Measurements from ENCODE around the gene C1orf141.

The C1orf141 gene

DNA sequence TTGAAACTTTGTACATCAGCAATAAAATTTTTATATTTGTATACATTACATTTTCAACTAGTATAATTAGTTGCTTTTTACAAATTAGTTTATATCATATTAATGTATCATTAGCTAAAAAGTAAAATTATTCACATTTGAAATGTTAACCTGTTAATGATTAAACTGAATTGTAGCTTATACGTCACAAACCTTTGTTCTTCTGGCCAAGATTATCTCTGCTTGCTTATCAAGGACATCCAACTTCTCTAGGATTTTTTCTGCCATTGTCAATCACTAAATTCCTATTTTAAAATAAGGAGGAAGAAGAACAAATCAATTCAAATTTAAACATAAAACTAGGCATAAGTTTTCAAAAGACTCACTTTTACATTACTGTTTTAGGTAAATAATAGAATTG is 7.8 kb downstream of the C1orf141 start:
- no peak for TF ChIP-seq CTCF (IDR thresholded peaks at IDR 0.05; ENCODE audit: low read depth, low read length)
- H3K4me3 ChIP-seq (ENCODE audit: low read depth, low read length): no peak overlapping the region

GRCh38 chr1:67126111-67126746 is 8.5 kb downstream of the C1orf141 start:
- no peak overlapping the region for H3K4me3 ChIP-seq (ENCODE audit: low read depth, low read length)
- no peak for TF ChIP-seq CTCF (IDR thresholded peaks at IDR 0.05; ENCODE audit: low read depth, low read length)

- TF ChIP-seq CTCF (IDR thresholded peaks at IDR 0.05; ENCODE audit: low read depth, low read length): no peak
- H3K4me3 ChIP-seq (ENCODE audit: low read depth, low read length): no peak overlapping the region
Measured at GRCh38 chr1:67124455-67124854, 10.3 kb downstream of the C1orf141 start.

DNA sequence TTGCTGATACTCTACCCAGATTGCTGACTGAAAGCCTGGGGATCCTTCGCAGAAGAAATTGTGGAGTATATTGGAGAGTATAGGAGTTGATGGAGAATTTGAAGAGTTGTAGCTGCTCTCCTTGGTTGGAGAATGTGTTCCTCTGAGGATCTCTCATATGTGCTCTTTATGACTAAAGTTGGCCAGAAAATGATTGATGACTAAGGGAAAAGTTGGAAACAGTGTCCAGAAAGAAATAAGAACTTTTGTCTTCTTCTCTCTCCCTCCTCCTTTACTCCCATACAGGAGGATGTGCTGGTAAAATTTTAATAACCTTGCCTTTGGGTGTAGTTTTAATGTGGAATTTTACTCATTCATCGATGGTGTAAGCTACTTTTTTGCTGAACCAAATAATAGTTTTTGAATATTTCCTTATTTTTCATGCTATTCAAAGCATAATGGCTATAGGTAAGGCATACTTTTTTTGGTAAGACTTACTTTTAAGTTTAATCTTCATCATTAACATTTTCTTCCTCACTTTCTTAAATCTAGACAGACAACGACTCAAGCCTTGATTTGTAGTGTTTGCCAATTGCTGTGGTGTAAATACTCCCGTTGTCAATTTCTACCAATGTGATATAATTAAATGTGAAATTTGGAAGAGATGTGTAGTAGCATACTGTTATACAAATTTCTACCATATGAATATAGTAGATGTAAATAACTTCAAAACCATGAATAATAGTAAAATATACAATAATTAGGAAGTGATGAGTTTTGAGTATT is 13.7 kb downstream of the C1orf141 start:
- TF ChIP-seq CTCF (IDR thresholded peaks at IDR 0.05; ENCODE audit: low read depth, low read length): no peak
- H3K4me3 ChIP-seq (ENCODE audit: low read depth, low read length): no peak overlapping the region

- H3K4me3 ChIP-seq (ENCODE audit: low read depth, low read length): no peak overlapping the region
- TF ChIP-seq CTCF (IDR thresholded peaks at IDR 0.05; ENCODE audit: low read depth, low read length): no peak
Measured at GRCh38 chr1:67118646-67119045, 16.1 kb downstream of the C1orf141 start.

DNA sequence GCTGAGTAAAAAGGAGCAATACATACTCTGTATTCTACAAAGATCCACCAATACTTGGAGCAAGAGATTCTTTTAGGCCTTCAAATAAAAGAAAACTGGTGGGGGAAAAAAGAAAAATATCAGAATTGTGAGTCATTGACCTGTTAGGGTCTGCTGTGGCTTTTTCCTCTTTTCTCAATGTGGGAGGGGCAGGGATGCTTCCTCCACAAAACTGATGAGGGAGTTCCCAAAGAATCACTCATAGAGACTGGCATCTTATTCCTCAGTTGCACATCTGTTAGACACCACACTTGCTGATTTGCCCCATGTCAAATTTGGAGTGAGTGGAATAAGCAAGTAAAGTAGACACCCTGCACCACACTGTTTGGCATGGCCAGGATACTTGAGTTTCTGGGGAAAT is 16.6 kb downstream of the C1orf141 start:
- no peak overlapping the region for H3K4me3 ChIP-seq (ENCODE audit: low read depth, low read length)
- no peak for TF ChIP-seq CTCF (IDR thresholded peaks at IDR 0.05; ENCODE audit: low read depth, low read length)

- no peak for TF ChIP-seq CTCF (IDR thresholded peaks at IDR 0.05; ENCODE audit: low read depth, low read length)
Measured at GRCh38 chr1:67114162-67114561, 20.6 kb downstream of the C1orf141 start.

More at GRCh38 chr1:67114162-67114561, 20.6 kb downstream of the C1orf141 start:
- H3K4me3 ChIP-seq (ENCODE audit: low read depth, low read length): no peak overlapping the region
